Upper lobe of left lung (tissue), 4 donors: ENCODE measurements around the gene PUM1.
"Not testable (repeated sequence)": the region's sequence is repeated elsewhere in the genome, so short reads cannot be mapped to it uniquely, and the experiment has no call there.

Source experiments
- CTCF ChIP-seq, 6 experiments: fragments of 450-650 bp in 4 of 6; fragments of 200-600 bp in 2 of 6; sonication (generic) in 2 of 6; IDR thresholded peaks; one replicate each; pipeline ENCODE4 v1.5.1; 2016 to 2019; ENCODE audit warnings: antibody characterized with exemption in 6 of 6
- POLR2A ChIP-seq, 4 donors: fragments of 450-650 bp; IDR thresholded peaks; one replicate each; pipeline ENCODE4 v1.5.1; 2016 to 2017; ENCODE audit warnings: antibody characterized with exemption in 4 of 4, mild to moderate bottlenecking in 2 of 4
- POLR2AphosphoS5 ChIP-seq, 2 donors: sonication (generic); formaldehyde crosslinking; IDR thresholded peaks; one replicate each; pipeline ENCODE4 v1.5.1; 2017; ENCODE audit warnings: antibody characterized with exemption in 2 of 2

DNA sequence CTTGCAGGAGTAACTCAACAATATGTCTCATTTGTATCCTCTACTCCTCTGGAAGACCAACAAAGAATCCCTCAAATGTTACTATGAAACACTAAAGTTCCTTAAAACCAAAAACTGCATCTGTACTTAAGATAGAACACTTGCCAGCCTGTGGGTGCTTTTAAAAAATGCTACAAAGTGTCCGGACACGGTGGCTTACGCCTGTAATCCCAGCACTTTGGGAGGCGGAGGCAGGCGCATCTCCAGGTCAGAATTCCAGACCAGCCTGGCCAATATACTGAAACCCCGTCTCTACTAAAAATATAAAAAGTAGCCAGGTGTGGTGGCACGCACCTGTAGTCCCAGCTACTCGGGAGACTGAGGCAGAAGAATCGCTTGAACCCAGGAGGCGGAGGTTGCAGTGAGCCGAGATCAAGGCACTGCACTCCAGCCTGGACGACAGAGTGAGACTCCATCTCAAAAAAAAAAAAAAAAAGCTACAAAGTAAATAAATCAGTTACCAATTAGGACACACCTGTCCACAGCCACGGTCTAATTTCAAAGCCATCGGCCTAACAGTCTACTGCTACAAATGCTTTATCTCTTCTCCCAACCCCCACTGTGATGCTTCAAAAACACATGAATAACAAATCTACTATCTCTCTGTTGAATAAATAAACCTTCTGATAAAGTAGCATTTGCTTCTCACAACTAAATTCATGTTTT, 3.2 kb downstream of the PUM1 start:
- not testable (repeated sequence) for TF ChIP-seq CTCF, POLR2A, POLR2AphosphoS5 (IDR thresholded peaks at IDR 0.05)
